ENCODE data around the gene FBLN2.
"Not testable (repeated sequence)": the region's sequence is repeated elsewhere in the genome, so short reads cannot be mapped to it uniquely, and the experiment has no call there.

Gene FBLN2

DNA sequence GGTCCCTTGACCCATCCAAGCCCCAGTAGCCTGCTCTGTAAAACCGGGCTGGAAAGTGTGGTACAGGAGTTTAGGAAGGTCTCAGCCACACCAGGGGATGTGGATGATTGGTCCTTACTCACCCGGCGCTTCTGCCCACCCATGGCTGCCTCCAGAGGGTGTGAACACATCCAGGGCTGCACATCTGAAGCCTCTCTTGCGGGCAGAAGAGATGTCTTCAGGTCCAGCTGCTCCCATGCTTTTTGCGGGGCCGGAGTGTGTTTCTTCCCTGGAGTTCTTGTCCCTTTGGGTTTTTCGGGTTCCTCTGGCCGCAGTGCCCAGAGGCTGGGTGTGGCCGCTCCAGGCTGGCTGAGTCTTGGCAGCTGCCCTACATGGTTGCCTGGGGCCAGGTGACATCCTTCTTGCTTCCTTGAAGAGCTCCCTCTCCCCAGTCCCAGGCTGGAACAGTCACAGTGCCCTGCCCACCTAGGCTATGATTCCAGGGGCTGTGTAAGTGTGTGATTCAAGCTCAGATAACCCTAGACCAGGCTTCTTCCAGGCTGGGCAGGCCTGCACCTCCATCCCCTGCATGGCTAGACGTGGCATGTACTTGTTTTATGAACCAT is 34.9 kb upstream of the FBLN2 start:
- no peak for DNase-seq (ENCODE audit: low spot score)

DNA sequence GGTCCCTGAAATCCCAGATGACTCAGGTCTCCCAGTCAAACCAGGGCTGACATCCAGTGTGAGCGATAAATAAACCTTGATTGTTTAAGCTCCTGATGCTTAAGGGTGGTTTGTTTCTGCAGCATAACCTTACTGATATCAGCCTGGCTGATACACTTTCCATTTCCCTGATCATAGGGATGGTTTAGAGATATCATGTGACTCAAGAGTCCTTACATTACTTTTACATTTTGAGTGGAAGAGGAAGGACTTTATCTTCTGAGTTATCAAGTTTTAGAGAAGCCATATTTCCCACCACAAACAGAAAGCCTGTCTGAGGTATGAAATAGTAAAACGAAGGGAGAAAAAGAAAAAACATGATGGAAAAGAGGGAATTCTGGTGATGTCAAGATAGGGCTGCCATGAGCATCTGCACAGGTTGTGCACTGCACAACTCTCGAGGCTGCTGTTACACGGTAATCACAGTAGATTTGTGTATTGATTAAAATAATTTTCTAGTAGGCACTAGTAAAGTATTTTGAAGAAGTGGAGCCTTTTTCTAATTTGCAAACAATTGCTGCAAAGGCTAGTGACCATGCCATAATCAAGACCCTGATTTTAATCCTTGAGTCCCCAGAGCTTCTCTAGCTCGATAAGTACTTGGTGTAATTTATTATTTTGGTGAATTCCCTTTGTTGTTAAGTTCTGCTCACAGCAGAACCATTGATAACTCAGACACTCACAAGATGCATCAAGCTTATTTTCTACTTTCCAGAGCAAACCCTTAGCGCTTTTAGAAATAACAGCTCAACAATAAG is 34.1 kb upstream of the FBLN2 start:
- DNase-seq (ENCODE audit: low spot score), result no peak

DNA sequence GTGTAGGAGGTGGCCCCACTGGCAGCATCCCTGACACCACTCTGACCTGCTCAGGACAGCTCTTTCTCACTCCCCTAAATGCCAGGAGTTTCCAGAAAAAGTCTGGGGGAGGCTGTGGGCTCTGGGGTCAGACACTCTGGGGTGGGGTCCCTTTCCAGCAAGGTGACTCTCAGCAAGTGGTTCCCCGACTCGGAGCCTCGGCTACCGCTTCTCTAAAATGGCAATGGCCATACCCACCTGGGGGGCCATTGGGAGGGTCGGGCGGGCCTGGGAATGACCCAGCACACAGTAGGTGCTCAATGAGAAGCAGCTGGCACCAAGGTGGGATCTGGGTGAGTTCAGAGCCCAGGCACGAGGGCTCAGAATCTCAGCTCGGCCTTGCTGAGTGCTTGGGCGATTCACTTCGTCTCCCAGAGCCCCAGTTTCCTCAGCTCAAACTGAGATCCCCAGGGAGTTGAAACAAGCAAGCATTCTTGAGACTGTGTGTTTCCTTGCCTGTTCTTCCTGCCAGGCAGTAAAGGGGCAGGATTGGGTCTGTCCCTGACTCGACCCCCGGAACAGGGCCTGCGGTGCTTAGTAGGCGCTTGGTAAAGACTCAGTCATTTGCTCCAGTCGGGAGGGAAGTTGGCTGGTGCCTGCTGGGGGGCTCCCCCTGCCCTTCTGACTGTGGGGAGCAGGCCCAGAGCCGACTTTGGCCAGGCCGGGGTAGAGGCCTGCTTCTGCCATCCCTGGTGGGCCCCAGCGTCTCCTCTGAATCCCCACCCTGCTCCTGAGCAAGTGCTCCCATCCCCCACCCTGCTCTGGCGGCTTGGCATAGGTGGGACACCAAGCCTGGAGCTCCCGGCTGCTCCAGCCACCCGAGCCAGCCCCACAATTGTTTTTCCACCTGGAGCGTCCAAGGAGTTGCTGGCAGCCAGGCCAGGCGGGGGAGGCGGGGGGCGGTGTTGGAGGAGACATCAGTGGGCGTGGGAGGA is 32.9 kb upstream of the FBLN2 start:
- DNase-seq (ENCODE audit: low spot score), result no peak

- no peak for DNase-seq (ENCODE audit: low spot score)
These were observed 32.2 kb upstream of the FBLN2 start for GRCh38 chr3:13516760-13517135.

GRCh38 chr3:13517253-13517977 is 31.5 kb upstream of the FBLN2 start:
- no peak for DNase-seq (ENCODE audit: low spot score)

DNA sequence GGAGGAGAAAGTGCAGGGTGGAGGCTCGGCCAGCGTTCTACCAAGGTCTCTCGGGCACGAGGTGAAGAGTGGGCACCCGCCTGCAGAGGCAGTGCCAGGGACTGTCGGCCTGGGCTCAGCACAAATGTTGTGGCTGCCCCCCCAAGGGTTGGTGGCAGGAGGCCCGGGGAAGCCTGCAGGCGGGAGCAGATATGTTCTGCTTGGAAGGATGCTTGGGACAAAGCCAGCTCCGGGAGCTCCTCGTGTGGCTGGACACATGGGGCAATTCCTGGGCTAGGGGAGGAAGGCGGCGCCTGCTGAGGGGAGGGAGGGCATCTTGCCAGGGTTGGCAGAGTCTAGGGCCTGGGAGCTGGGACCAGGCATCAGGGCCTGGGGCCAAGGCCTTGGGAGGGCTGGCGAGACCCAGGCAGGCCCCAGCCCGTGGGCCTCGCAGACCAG is 30.4 kb upstream of the FBLN2 start:
- DNase-seq (ENCODE audit: low spot score), result no peak

GRCh38 chr3:13519006-13519791 is 29.7 kb upstream of the FBLN2 start:
- DNase-seq (ENCODE audit: low spot score), result no peak

DNA sequence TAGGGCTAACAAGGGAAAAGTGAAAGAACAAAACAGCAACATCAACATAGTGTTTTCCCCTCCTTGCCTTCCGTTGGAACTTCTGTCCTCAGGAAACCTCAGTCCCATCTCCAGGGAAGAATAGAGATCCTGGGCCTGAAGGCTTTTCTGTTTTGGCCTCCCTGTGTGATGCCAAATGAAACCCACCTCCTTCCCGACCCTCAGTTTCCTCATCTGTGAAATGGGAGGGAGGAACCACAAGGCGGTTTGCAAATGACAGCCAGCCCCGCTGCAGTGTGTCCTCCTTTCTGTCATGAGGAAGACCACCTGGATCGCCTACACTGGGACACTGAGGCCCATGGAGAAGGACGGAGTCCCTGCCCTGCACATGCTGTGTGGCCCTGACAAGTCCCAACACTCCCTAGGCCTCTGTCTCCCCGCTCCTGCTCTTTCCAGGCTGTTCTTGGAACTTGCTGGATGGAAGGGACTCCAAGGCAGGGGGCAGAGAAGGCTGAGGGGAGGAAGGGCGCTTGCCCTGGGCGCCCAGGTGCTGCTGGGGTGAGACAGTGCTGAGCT is 28.5 kb upstream of the FBLN2 start:
- DNase-seq (ENCODE audit: low spot score), result no peak

DNA sequence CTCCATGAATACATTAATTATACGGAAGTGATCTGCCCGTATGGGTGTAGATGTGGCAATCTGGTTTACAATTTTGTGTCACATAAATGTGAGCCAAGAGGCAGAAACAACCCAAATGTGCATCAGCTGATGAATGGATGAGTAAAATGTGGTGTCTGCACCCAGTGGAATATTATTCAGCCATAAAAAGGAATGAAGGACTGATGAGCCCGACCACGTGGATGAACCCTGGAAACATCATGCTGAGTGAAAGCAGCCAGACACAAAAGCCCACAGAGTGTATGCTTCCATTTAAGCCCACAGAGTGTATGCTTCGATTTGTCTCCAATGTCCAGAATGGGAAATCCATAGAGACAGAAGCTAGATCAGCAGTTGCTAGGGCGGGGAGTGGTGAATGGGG is 27.6 kb upstream of the FBLN2 start:
- no peak for DNase-seq (ENCODE audit: low spot score)

DNA sequence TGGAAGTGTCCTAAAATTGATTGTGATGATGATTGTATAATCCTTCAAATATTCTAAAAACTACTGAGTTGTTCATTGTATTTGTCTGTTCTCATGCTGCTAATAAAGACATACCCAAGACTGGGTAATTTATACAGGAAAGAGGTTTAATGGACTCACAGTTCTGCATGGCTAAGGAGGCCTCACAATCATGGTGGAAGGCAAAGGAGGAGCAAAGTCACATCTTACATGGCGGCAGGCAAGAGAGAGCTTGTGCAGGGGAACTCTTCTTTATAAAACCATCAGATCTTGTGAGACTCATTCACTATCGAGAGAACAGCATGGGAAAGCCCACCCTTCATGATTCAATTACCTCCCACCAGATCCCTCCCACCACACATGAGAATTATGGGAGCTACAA is 27.2 kb upstream of the FBLN2 start:
- not testable (repeated sequence) for DNase-seq (ENCODE audit: low spot score)

DNA sequence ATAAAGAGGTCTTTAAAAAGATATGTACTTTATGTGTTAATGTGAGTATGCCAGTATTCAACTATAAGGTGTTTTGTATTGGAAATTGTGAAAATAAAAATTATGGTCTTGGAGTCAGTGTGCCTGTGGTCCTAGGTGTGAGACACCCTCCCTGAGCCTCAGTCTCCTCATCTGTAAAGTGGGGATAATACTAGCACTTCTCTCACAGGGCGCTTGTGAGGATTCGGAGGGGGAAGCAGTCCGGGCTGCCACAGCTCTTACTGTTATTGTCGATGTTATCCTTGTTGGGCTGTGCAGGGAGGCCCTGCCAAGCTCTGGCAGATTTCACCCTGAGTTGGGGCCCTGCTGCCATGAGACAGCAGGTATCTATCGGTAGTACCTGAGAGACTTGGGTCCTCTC is 26.7 kb upstream of the FBLN2 start:
- no peak for DNase-seq (ENCODE audit: low spot score)

- DNase-seq (ENCODE audit: low spot score), result no peak
These were observed 23.8 kb upstream of the FBLN2 start for GRCh38 chr3:13524979-13525669.

DNA sequence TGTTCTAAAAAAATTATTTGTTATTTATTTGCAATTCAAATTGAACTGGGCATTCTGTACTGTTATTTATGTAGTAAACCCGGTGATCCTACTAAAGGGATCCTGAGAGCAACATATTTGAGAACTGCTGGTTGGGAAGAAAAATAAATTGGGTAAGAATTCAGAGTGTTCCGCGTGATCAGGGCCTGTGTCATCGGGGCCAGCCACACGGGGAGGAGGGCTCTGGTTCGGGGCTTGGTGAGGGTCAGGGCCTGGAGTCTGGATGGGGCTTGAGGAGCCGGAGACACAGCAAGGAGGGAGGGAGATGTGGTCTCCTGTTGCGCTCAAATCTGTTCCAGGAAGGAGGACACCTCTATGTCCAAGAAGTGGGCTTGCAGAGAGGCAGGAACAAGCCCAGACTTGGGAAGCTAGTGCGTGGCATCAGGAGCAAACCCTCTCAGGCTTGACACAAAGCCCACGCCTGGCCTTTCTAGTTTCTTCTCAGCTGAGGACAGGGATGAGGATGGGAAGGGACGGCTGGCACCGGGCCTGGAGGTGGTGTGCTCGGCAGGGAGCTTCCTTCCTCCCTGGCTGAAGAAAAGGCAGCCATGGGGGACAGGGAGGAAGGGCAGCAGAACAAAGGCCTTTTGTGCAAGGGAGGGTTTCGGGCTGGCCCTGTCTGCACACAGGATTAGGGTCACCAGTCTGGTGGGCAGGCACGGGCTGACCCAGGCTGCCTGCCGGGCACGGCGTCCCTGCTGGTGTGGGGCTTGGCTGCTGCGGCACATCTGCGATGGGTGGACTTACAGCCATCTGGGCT is 22.9 kb upstream of the FBLN2 start:
- no peak for DNase-seq (ENCODE audit: low spot score)

- no peak for DNase-seq (ENCODE audit: low spot score)
These were observed 22.3 kb upstream of the FBLN2 start for GRCh38 chr3:13526626-13526949.

DNA sequence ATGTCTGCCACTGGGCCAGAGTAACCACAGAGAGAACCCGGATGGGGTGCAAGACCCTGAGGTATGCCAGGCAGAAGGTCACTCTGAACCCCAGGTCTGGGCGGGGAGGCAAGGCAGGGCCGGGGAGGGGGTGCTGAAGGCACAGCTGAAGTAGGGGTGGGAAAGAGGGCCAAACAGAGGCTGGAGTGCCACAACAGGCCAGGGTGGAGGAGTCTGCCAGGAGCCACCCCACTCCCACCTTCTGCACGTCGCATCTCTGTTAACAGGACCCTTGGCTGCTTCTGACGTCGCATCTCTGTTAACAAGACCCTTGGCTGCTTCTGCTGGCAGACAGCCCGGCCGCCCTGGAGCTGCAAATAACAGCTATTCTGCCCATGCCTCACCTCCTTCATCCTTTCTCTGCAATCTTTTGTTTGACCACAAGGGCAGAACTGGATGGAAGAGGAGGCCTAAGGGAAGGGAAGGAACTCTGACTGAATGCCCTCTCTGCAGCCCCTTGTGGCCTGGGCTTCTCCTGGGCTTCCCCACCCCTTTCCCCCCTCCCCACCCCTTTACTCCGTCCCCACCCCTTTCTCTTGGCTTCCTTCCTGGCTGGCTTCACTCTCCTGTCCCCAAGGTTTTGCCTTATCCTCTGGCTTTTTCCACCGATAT is 20.6 kb upstream of the FBLN2 start:
- DNase-seq (ENCODE audit: low spot score), result no peak

DNA sequence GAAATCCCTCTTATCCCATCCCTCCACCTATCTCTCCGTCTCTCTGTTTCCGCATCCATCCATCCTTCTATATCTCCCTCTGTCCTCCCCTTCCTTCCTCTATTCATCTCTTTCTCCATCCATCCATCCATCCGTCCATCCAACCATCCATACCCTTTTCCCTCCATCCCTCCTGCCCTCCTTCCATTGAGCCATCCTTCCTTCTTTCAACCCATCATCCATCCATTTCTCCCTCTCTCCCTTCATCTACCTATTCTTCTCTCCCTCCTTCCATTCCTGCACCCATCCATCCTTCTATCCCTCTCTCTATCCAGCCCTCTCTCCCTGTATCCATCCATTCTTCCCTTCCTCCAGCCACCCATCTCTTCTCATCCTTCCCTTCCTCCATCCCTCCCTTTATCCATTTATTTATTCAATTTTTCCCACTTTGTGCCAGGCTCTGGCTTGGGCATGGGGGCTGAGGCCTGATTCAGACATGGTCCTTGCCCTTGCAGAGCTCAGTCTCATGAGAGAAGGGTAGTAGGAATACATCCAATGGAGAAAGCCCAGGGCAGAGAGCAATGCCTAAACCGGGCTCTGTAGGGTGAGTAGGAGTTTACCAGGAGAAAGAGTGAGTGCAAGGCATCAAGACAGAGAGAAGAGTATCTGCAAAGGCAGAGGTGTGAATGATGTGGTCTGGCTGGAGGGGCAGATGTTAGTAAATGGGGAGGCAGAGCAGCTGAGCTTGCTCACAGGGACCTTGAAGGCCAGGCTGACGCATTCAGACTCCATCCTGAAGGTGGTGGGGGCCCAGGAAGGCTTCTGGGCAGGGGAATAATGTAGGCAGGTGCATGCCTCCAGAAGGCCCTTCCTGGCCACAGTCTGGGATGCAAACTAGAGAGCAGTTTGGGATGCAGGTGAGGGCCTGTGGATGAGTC is 19.5 kb upstream of the FBLN2 start:
- DNase-seq (ENCODE audit: low spot score), result no peak

GRCh38 chr3:13530241-13531009 is 18.5 kb upstream of the FBLN2 start:
- no peak for DNase-seq (ENCODE audit: low spot score)
